Pancreas (tissue), 10 donors: Measurements from ENCODE around the gene TPPP. TPM values are rescaled to one million over a fixed set of nuclear protein-coding genes. Genes with fewer than 3 reads are reported as not detected.
A peak's percentile ranks its signal among the peaks of the same experiment; 100 is the strongest.
"Not testable (repeated sequence)": the region's sequence is repeated elsewhere in the genome, so short reads cannot be mapped to it uniquely, and the experiment has no call there.

ENCODE experiments used
- ATAC-seq, 4 donors: fragments of 200-7000 bp; cut with Tn5 transposase; one replicate each; pipeline versions ENCODE4 v1.8.0 to v1.9.1; 2020; ENCODE audit warnings: mild to moderate bottlenecking in 4 of 4, moderate library complexity in 4 of 4
- DNase-seq, 6 donors: peaks; one replicate each; pipeline ENCODE4 v3.0.0-alpha.2; 2020
- FAIRE-seq: peaks from 2 replicates; lab custom pipeline; 2012; peaks lifted over from hg19 to GRCh38; lab: Jason Lieb, UNC
- H3K27ac ChIP-seq, 4 donors: fragments of 200-600 bp; sonication (generic); 1 replicate in 3 of 4; 2 replicates in 1 of 4; pipeline versions ENCODE4 v1.5.0 to v1.8.0; 2020
- H3K27me3 ChIP-seq, 4 donors: fragments of 200-600 bp; one replicate each; pipeline ENCODE4 v1.8.0; 2021
- H3K36me3 ChIP-seq, 3 donors: fragments of 200-600 bp; sonication (generic) in 1 of 3; one replicate each; pipeline versions ENCODE4 v1.5.0 to v1.8.0; 2020 to 2021
- H3K4me1 ChIP-seq, 3 donors: fragments of 200-600 bp; one replicate each; pipeline ENCODE4 v1.8.0; 2021
- H3K4me3 ChIP-seq, 4 donors: fragments of 200-600 bp; sonication (generic) in 2 of 4; one replicate each; pipeline versions ENCODE4 v1.5.0 to v1.8.0; 2020 to 2021
- H3K9me3 ChIP-seq, 4 donors: fragments of 200-600 bp; one replicate each; pipeline ENCODE4 v1.8.0; 2021
- WGBS, 2 donors: extraction: QIAGEN DNeasy Blood & Tissue Kit; methylation state at CpG; one replicate each; pipeline ENCODE4 v1.1.7; 2013; 5-methylcytosine and 5-hydroxymethylcytosine counted together
- intact Hi-C, 3 donors: fragments of 100-400 bp; cut with DNase I; formaldehyde crosslinking; loops; one replicate each; pipeline versions ENCODE4 v1.11.1 to v1.14.2; 2022
- polyA plus RNA-seq, 2 donors: library from polyadenylated mRNA; stranded (reverse); fragments of 200-250 nt; gene quantifications; one replicate each; pipeline ENCODE4 v1.2.3, GENCODE V29; 2013
- total RNA-seq, 6 donors: library from RNA; stranded (reverse); fragmentation: NEBNext Ultra II Directional in 4 of 6; extraction: Animal tissue kit (Norgen Biotek cat#: 25700) in 4 of 6; gene quantifications; one replicate each; pipeline versions ENCODE4 v1.2.1 to v1.2.4, GENCODE V29; 2021 to 2023
- donor health status: healthy with polysubstance abuse.
- donor health status: DM: no; HTN: no; CAD: no; lungs with moderate emphysema.
- donor health status: DM: no; HTN: no; CAD: no.
- donor health status: control.
- donor health status: control.
- donor health status: Bipolar disorder and iron deficiency.
- donor health status: DM: yes; HTN: yes; CAD: no.
- donor health status: DM: no; HTN: no; CAD: no.
- donor health status: DM: no; HTN: no; CAD: no.
- donor health status: DM: yes; HTN: yes; CAD: no.

TPPP gene
- total RNA-seq (1 to 10 TPM; 2.1 to 4.3 (median 2.6) TPM), polyA plus RNA-seq (1 to 10 TPM; 2.7 to 6.4 TPM)

- intact Hi-C loops: not testable (repeated sequence)
Observed at GRCh38 chr5:693271-694041, at the start of gene TPPP. Gene TPPP, minus strand, starts transcription at chr5:693352. Its CDS starts 15,292 bp downstream, at chr5:678060.

GRCh38 chr5:742276-742675 lies 49.1 kb upstream of the TPPP start:
- not testable (repeated sequence) for DNase-seq, FAIRE-seq
- 89 to 93% methylated on average over 6 of the region's 6 CpGs for WGBS, 2 donors

More at GRCh38 chr5:693271-694041, at the start of gene TPPP:
- H3K36me3 ChIP-seq, H3K27me3 ChIP-seq, H3K9me3 ChIP-seq, FAIRE-seq, H3K4me1 ChIP-seq: not testable (repeated sequence)
- peak; percentile 87 to 93 (median 90) for ATAC-seq
- peak; percentile 85 to 99 (median 92) for DNase-seq
- Histone ChIP-seq H3K4me3 (peak within 1 kb of the TSS; percentile 27 to 65 (median 49)), H3K27ac (peak within 1 kb of the TSS in 2 of 4 donors; percentile 12 to 68)
- 0 to 1% methylated on average over 13 to 90 of the region's 109 CpGs for WGBS, 2 donors

GRCh38 chr5:734145-734544 lies 41.0 kb upstream of the TPPP start:
- FAIRE-seq, H3K4me3 ChIP-seq, DNase-seq, ATAC-seq, H3K27ac ChIP-seq, H3K27me3 ChIP-seq, intact Hi-C loops, H3K9me3 ChIP-seq, H3K4me1 ChIP-seq: not testable (repeated sequence)
- peaks cover 0 to 15% (median 0%) of the 10 kb centered on the region in 3 donors for H3K36me3 ChIP-seq
- 50% methylated on average over 1 of the region's 1 CpG; no CpG with 5 or more reads in 1 of the 2 donors for WGBS, 2 donors

More at GRCh38 chr5:742276-742675, 49.1 kb upstream of the TPPP start:
- H3K36me3 ChIP-seq, H3K9me3 ChIP-seq, H3K4me3 ChIP-seq, H3K4me1 ChIP-seq, ATAC-seq, H3K27ac ChIP-seq, intact Hi-C loops, H3K27me3 ChIP-seq: not testable (repeated sequence)

GRCh38 chr5:732754-733454 lies 39.8 kb upstream of the TPPP start:
- H3K27ac ChIP-seq, H3K4me1 ChIP-seq, FAIRE-seq, intact Hi-C loops, H3K9me3 ChIP-seq, H3K27me3 ChIP-seq, ATAC-seq, H3K4me3 ChIP-seq, DNase-seq: not testable (repeated sequence)
- 91 to 95% methylated on average over 7 to 10 of the region's 10 CpGs for WGBS, 2 donors
- peaks cover 0 to 15% (median 0%) of the 10 kb centered on the region in 3 donors for H3K36me3 ChIP-seq

GRCh38 chr5:729225-729624 lies 36.1 kb upstream of the TPPP start:
- H3K4me1 ChIP-seq, H3K27ac ChIP-seq, H3K27me3 ChIP-seq, FAIRE-seq, H3K4me3 ChIP-seq, ATAC-seq, DNase-seq, H3K9me3 ChIP-seq, intact Hi-C loops: not testable (repeated sequence)
- 81 to 89% methylated on average over 5 of the region's 7 CpGs for WGBS, 2 donors
- H3K36me3 ChIP-seq: peaks cover 0 to 15% (median 0%) of the 10 kb centered on the region in 3 donors

GRCh38 chr5:727087-727486 lies 33.9 kb upstream of the TPPP start:
- DNase-seq, H3K4me3 ChIP-seq, FAIRE-seq, H3K4me1 ChIP-seq, H3K9me3 ChIP-seq, H3K27ac ChIP-seq, intact Hi-C loops, H3K27me3 ChIP-seq, H3K36me3 ChIP-seq: not testable (repeated sequence)
- ATAC-seq: peak in 2 of 4 donors; percentile 25 to 26
- 61 to 82% methylated on average over 7 to 8 of the region's 9 CpGs for WGBS, 2 donors

- H3K27ac ChIP-seq, H3K4me3 ChIP-seq, ATAC-seq, H3K9me3 ChIP-seq, DNase-seq, H3K4me1 ChIP-seq, H3K27me3 ChIP-seq, H3K36me3 ChIP-seq, intact Hi-C loops, FAIRE-seq: not testable (repeated sequence)
- WGBS, 2 donors: 82 to 88% methylated on average over 2 of the region's 6 CpGs
Observed at GRCh38 chr5:723865-724264, 30.7 kb upstream of the TPPP start.

GRCh38 chr5:723309-723708 lies 30.2 kb upstream of the TPPP start:
- WGBS, 2 donors: 63 to 75% methylated on average over 1 of the region's 4 CpGs
- H3K27ac ChIP-seq, H3K4me1 ChIP-seq, ATAC-seq, H3K27me3 ChIP-seq, DNase-seq, H3K36me3 ChIP-seq, H3K4me3 ChIP-seq, intact Hi-C loops, FAIRE-seq, H3K9me3 ChIP-seq: not testable (repeated sequence)

GRCh38 chr5:719379-719778 lies 26.2 kb upstream of the TPPP start:
- H3K9me3 ChIP-seq, H3K27me3 ChIP-seq, DNase-seq, H3K27ac ChIP-seq, ATAC-seq, H3K36me3 ChIP-seq, H3K4me3 ChIP-seq, H3K4me1 ChIP-seq, FAIRE-seq, intact Hi-C loops: not testable (repeated sequence)
- WGBS, 2 donors: 89 to 100% methylated on average over 1 of the region's 1 CpG
